T-helper 2 cell (primary cell): ENCODE data around the gene EFNA2.
"Not testable (repeated sequence)": the region's sequence is repeated elsewhere in the genome, so short reads cannot be mapped to it uniquely, and the experiment has no call there.

ENCODE experiments used
- DNase-seq, 5 experiments: peaks; one replicate each; pipeline versions ENCODE4 v3.0.0 to v3.0.0-alpha.2; 2012 to 2022

Gene EFNA2

DNA sequence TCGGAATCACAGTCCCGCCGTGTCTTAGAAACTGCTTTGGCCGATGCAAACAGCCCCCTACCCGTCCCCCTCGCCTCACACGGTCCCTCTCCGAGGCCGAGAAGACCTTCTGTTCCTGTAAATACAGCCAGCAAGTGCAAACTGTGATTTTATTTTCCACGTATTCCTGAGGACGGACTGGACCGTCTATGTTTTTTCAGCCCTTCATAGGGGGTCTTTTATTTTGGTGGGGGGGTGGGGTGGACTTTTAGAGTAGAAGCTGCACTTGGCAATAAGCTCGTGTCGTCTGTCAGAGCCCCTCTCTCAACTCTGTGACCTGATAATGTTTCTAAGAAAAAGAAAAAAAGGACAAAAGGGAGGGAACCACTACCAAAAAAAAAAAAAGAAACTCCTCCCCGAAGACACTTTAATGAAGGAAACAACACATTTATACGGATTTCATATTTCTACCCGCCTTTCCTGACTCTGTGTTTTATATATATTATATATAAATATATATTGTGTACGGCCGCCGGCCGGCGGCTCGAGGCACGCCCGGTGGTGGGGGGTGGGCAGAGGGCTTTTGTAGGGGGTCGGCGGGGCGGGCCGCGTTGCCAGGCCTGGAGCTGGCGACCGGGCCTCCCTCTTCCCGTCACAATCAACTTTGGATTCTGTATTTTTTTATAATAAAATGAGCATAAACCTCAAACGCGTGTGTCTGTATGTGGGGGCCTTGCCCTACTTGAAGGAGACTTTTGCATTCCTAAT is 15.2 kb downstream of the EFNA2 start:
- DNase-seq = no peak

- no peak for DNase-seq
Observed at GRCh38 chr19:1302533-1303239, 17.0 kb downstream of the EFNA2 start.

GRCh38 chr19:1304197-1304924 is 18.7 kb downstream of the EFNA2 start:
- DNase-seq = no peak

GRCh38 chr19:1305354-1305753 is 19.7 kb downstream of the EFNA2 start:
- not testable (repeated sequence) for DNase-seq

DNA sequence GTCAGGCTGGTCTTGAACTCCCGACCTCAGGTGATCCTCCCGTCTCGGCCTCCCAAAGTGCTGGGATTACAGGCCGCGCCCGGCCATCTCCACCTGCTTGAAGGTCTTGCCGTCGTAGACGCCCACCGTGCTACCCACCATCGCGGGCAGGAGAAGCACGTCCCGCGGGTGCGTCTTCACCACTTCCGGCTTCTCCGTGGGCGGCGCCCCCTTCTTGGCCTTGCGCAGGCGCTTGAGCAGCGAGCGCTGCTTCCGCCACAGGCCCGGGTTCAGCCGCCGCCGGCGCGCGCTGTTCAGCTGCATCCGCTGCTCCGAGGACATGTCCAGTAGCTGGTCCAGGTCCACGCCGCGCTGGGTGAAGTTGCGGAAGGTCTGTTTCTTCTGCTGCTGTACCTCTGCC is 21.6 kb downstream of the EFNA2 start:
- no peak for DNase-seq

DNA sequence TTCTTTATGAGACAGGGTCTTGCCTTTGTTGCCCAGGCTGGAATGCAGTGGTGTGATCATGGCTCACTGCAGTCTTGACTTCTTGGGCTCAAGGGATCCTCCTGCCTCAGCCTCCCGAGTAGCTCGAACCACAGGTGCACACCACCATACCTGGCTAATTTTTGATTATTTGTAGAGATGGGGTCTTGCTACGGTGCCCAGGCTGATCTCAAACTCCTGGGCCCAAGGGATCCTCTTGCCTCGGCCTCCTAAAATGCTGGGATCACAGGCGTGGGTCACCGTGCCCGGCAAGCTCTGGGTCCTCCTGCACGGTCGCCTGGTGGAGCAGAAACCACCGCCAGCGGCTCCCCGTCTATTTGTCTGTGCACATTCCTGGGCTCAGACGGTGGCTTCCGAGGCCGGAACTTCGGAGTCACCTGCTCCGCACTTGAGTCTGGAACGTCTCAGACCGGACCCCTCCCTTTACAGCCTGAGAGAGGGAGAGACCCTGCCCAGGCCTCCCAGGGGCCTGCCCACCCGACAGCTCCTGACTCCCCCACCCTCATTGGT is 22.2 kb downstream of the EFNA2 start:
- no peak for DNase-seq

DNA sequence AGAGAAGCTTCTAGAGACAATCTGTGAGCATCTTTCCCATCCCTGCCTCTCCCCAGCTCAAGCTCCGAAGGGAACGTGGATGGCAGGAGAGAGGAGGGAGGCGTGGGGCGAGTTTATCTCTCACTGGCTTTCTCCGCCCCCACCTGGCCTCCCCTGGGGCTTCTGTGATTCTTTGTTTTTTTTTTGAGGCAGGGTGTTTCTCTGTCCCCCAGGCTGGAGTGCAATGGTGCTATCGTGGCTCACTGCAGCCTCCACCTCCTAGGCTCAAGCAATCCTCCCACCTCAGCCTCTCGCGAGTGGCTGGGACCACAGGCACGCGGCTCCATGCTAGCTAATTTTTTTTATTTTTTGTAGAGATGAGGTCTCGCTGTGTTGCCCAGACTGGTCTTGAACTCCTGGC is 23.0 kb downstream of the EFNA2 start:
- DNase-seq = no peak

DNA sequence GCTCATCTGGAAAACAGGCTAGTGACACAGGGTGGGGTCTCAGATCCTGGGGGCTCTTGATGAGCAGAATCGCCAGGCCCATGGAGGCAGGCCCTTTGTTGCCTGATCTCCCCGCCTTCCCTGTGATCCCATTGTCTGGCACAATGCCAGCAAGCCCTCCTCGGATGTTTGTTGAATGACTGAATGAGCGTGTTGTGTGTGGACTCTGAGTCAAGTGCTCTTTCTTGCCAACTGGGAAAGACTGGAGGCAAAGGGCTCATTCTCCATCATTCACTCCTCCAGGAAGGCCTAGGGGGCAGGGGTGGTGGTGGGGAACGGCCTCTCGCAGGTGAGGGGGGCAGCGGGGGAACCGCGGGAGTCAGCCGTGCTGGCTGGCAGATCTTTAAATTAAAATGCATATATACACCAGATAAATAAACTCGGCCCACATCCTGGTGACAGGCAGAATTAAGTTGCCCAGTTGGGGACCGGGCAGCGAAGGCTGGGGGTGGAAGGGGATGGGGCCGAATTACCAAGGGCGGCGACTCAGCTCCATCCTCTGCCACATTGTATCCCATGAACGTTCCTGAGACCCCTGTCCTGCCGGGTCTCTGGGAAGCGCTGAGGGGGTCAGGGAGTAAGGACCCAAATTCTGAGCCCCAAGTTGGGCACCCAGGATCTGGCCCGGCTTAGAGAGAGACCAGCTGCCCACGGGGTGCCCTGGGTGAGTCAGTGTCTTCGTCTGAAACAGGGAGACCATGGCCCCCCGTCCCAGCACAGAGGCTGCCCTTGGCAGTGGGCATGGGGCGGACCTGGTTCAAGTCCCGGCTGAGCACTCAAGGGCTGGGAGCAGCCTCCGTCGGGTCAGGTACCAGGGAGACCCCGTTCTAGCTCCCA is 24.5 kb downstream of the EFNA2 start:
- DNase-seq = no peak

DNA sequence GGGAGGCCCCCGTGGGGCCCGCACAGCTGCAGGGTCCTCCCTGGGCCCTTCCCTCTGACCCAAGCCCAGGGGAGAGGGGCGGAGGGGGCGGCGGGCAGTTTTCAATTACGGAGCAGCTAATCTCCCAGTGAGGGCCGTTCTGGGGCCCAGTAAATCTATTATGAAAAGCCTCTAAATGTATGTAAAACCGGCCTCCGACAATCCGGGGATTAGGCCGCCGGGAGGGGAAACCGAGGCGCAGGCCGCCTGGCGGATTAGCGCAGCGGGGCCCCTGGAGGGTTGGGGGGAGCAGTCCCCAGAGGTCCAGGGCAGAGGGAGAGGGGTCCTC is 25.1 kb downstream of the EFNA2 start:
- no peak for DNase-seq

DNA sequence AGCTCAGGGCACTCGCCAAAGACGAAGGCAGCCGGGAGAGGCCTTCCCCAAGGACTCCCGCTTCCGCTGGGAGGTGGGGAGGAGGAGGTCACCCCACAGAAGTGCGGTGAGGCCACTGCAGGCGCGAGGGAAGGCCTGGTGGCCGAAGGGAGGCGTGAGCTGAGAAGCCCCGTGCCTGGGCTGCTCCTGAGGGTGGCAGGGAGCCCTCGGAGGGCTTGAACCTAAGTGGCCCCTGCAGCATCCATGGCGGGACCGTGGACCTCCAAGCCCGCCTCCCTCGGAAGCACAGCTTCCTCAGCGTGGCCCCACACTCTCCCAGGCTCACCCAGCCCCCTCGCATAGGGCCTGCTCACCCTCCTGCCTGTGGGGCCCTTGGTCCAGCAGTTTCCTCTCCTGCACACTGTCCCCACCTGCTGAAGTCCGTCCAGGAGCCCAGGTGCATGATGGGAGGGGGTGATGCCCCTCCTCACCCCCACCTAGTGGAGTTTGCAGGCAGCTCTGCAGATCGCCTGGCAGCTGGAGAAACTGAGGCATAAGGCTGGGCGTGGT is 25.9 kb downstream of the EFNA2 start:
- no peak for DNase-seq

DNA sequence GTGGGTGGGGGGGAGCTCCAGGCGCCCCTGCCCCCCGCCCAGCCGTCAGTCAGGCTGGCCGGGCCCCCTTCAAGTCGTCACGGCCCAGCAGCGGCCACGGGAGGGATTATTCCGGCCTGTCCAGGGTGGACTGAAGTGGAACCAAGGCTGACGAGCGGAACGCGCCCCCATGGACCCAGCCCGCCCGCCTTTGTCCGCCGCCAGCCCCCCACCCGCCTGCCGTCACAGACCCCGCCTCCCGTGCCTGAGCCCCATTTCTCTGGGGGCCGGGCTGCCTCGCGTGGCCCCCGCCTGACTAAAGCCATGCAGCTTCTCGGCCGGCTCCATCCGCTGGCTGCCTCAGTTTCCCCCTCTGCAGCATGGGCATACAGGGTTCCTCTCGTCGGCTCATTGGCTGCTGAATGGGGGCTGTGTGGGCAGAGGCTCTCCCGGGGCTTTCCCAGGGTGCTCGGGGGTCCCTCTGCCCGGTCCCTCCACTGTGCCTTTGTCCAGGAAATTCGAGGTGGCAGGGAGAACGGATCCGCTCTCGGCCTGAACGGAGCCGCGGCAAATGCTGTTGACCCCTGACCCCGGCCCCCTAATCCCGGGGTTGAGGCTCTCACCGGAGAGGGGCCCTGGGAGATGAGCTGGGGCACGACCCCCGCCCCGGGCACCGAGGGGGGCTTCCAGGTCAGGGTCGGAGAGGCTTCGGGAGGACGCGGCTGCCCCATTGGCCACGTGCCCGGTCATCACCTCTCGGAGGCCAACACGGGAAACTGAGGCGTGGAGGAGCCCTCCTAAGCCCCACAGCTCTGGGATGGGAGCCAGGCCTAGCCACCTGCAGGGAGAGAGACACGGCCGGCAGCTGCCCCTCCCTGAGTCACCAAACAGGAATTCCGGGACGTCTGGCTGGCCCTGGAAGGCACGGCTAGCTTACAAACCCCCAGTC is 27.4 kb downstream of the EFNA2 start:
- no peak for DNase-seq

DNA sequence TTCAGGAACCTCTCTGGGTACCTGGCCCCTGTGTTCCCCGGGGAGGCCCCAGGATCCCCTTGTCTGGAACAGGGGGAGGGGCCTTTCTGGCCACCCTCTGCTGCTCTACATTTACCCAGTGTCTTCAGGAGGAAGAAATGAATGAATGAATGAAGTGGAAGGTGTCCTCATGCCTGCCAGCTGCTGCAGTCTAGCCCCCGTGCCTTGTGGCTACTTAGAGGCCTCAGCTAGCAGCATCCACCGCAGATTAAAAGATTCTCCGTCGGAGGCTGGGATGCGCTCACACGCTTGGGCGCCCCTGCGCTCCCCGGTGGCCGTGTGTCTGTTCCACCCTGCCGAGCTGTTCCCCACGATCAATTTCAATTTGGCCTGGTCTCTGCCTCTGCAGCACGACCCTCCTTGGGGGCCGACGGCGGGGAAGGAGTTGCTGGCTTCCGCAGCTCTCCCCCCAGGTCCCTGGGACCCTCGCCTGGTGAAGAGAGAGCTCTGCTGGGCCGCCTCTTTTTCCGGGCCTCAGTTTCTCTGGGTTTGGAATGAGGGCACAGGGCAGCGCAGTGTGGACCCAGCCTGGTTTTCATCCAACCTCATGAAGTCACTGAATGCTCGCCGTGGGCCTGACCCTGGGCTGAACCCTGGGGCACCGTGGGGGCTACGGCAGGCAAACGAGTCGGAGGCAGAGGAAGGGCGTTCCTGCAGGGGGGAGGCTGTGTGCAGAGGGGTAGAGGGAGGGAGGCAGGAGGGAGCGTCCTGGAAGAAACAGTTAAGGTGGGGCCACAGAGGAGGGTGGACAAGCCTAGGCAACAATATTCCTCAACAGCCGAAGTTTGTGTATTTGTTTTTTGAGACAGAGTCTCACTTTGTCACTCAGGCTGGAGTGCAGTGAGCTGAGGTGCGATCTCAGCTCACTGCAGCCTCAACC is 28.3 kb downstream of the EFNA2 start:
- DNase-seq = no peak

GRCh38 chr19:1315470-1316166 is 29.9 kb downstream of the EFNA2 start:
- peak in 1 of 5 experiments; percentile 42 for DNase-seq

DNA sequence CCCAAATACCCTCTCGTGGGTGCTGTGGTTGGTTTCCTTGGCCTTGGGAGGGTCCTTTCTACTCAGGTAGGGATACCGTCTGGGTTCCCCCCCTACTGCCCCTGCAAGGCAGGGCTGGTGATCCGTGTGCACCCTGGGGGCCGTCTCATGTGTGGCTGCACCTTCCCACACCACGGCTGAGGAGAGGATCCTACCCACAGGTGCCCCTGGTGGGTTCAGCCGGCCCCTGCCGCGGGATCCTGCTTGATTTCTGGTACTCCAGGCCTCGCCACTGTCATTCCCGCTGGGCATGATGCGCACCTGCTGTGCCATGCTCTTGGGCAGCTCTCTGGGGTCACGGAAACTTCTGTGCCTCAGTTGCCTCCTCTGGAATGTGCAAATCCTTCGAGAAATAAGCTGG is 30.8 kb downstream of the EFNA2 start:
- DNase-seq = no peak

- no peak for DNase-seq
Observed at GRCh38 chr19:1317274-1318003, 31.8 kb downstream of the EFNA2 start.

GRCh38 chr19:1318678-1319471 is 33.2 kb downstream of the EFNA2 start:
- no peak for DNase-seq

- not testable (repeated sequence) for DNase-seq
Observed at GRCh38 chr19:1320282-1320650, 34.6 kb downstream of the EFNA2 start.

DNA sequence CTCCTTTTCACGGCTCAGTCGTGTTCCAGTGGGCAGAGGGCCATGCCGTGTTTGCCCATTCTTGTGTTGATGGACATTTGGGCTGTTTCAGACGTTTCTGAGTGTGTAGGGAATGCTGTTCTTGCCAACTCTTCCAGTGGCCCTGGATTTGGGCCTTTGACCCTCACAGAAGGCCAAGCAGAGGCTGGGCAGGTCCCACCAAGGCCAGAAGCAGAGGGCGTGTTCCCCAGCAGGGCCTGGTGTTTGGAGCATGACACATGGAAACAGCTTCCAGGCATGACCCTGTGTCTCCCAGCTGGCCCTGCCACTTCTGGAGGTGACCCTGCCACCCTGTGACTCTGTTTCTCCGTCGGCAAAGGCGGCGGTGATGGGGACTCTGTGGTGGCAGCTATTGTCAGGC is 35.9 kb downstream of the EFNA2 start:
- no peak for DNase-seq
